Colon (tissue), 2 donors: Measurements from ENCODE around the gene PROCR.
"Not testable (repeated sequence)": the region's sequence is repeated elsewhere in the genome, so short reads cannot be mapped to it uniquely, and the experiment has no call there.

Experiments used
- FAIRE-seq: peaks from 2 replicates; lab custom pipeline; 2012; peaks lifted over from hg19 to GRCh38; lab: Jason Lieb, UNC
- donor health status: control.
- donor health status: control.

PROCR gene

DNA sequence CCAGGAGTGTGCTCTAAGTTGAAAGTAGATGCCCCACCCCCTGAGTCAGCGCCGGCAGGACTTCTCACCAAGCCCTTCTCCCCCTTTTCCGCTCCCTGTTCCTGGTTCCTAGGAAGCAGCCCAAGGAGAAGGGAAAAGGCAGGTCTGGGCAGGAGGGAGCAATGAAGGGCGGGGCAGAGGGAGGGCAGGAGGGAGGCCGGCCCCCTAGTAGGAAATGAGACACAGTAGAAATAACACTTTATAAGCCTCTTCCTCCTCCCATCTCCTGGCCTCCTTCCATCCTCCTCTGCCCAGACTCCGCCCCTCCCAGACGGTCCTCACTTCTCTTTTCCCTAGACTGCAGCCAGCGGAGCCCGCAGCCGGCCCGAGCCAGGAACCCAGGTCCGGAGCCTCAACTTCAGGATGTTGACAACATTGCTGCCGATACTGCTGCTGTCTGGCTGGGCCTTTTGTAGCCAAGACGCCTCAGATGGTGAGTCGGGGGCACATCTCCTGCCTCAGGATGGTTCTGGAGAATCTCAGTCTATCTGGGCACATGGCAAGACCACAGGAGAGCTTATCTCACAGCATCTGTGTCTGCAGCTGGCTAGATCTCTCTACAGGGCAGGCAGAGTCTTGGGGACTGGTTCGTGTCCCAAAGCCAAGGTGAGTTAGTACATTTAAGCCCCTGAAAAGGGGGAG is at the start of gene PROCR:
TSS of gene PROCR (plus strand) at position 320 of the 681 bp plus-strand sequence. CDS start at position 403, 83 bp downstream.
- no peak for FAIRE-seq

DNA sequence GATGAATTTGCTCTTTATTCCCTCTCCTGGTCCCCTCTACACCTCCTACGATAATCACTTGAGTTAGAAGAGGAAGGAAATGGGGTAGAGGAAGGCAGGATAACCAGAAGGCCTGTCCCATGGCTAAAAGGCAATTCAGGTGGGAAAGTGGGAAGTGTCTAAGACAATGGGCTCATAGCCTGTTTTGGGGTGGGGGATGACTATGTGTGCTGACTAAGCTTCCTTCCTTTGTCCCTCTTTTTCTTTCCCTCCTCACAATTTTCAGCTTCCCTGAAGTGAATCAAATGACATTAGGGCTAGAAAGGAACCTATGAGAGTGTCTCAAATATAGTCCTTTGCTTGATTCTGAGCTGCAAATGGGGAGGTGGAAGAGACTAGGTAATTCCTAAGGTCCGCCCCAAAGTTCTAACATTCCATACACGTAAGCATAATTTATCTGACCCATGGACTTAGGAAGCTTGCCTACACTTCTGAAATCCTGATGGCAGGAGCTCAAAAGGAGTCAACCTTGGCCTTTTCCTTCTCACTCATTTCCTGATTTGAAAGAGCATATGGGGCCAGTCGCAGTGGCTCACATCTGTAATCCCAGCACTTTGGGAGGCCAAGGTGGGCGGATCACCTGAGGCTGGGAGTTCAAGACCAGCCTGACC is 49.0 kb upstream of the PROCR start:
- no peak for FAIRE-seq

DNA sequence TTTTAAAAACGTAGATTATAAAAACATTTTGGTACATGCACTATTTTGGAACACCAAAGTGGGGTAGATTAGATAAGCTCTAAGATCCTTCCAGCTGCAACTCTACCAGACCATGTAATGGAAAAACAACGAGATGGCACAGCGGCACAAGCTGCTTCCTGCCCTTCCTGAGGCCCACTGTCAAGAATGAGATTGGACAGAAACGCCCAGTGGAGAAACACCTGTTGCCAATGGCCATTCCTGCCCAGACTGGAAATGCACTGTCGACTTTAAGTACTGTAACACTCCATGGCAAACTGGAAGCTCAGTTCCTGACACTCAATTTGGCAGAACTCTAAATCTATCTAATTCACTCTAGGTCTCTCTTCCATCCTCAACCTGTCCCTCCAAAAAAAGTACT is 46.1 kb upstream of the PROCR start:
- FAIRE-seq: no peak

DNA sequence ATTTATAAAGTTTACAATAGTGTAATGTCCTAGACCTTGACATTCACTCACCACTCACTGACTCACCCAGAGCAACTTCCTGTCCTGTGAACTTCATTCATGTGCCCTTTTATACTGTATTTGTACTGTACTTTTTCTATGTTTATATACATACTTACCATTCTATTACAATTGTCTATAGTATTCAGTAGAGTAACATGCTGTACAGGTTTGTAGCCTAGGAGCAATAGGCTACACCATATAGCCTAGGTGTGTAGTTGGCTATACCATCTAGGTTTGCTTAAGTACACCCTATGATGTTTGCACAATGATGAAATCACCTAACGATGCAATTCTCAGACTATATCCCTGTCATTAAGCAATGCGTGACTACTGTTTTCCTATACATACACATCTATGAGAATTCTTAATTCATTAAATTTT is 42.2 kb upstream of the PROCR start:
- FAIRE-seq: no peak

DNA sequence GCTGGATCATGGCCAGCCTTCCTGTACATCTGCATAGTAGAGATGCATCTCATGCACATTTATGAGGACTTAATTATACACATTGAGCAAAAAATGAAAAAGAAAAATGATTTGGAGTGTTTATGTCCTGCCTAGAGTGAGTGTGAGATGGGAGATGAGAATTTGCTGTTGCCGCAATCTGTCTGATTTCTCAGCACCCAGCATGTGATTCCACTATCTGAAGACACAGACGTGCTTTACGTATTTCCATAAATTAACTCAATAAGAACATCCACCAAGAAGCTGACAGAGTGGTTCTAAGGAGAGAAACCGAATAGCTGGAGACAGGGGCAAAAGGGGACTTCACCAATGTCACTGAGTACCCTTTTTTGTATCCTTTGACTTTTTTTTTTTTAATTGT is 39.9 kb upstream of the PROCR start:
- FAIRE-seq: no peak

DNA sequence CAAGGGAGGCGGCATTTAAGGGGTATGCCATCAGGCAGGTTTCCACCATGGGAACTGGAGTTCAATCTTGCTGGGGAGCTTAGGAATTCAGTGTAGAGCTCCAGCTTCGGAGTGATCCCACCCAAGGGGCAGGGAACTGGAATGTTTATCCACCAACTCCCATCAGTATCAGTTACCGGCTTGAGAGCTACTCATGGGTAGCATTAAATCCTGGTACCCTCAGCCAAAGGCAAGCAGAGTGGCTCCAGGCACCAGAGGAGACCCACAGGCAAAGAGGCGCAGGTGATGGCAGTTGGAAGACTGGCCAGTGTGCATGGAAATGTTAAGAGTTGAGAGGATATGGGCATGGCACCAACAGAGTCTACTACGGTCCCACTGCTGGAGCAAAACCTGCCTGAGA is 38.8 kb upstream of the PROCR start:
- FAIRE-seq: no peak

DNA sequence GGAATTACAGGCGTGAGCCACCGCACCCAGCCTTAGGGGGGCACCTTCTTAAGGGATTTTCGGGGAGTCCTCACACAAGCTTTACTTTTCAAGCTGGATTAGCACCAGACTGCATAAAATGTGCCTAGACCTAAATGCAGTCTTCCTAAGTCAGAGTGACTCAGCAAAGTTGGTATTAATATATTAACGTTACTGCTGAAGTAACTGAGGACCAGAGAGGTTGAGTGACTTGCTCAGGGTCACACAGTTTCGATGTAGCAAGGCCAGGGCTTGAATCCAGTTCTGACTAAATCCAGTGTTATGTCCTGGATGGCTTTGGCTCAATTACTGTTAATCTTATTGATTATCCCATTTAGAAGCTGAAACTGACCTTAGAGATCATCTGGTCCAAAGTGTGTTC is 38.1 kb upstream of the PROCR start:
- no peak for FAIRE-seq

DNA sequence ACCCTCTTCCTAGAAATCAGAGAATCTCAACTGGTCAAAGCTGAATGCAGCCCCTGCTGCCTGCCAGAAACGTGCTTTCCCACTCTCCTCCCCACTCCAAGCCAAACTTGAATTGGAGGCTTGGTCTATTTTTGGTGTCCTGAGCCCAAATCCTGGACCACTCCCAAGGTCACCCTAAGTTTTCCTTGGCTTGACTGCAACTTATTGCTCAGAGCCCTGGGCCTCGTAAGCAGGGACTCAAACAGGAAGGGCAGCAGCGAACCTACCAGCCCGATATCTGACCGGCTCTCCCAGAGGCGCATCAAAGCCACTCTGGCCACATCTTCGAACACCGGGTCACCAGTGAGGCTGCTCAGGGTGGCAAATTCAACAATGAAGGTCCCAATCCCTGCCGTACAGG is 37.4 kb upstream of the PROCR start:
- FAIRE-seq: no peak

DNA sequence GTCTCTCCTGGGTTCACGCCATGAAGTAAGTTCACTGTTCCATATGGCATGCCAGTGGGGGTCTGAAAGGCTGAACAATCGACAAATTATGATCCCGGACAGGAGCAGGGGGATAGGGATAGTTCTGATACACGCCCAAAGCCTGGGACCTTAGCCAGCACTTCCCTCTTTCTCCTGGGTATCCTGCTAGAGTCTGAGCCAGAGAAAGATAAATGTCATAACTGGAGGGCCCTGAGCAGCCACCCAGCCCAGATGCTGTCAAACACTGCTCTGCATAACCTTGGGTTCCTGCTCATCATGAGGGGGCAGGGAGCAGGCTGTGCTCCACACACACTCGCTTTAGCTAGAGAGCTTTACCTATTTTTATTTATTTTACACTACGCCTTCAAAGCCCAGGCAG is 37.0 kb upstream of the PROCR start:
- no peak for FAIRE-seq

DNA sequence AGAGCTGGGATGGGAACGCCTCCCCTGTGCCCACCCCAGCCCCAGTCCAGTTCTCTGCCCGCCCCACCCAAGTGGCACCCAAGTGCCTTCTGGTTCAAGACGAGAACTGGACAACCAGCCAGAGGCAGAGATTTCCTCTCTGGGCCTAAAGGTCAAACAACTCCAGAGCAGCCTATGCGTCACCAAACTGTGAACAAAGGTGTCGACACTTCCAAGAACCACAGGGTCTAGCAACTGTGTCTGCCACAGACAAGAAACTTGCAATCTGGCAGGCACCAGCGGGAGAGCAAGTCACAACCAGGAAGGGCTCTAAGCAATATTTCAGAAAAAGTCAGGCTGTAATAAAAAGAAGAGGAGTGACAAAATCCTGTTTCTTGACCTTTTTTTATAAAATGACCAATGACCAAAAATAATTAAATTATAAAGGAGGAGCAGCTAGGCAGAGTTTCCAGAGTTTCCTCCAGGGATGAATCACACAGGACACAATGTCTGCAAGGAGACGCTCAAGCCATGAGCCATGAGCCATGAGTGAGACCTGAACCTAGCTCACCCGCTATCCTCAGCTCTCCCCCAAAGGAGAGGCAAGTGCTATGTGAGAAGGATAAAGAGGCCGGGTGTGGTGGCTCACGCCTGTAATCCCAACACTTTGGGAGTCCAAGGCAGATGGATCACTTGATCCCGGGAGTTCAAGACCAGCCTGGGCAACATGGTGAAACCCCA is 35.8 kb upstream of the PROCR start:
- FAIRE-seq: no peak

DNA sequence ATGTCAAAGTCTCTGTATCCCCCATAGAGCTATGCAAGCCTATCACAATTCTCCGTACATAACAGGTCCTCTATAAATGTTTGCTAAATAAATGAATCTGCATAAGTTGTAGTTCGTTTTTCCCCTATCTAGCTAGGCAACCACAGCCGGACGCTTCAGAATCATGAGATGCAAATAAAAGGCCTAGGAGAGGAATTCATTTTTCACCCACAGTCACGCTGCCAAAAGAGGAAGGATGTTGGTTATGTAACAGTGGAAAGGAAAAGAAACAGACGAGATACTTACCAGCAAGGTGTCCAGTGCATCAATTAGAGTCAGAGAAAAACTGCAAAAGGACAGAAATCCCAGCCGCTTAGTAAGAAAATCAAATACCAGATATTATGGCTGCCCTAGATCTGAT is 27.2 kb upstream of the PROCR start:
- no peak for FAIRE-seq

DNA sequence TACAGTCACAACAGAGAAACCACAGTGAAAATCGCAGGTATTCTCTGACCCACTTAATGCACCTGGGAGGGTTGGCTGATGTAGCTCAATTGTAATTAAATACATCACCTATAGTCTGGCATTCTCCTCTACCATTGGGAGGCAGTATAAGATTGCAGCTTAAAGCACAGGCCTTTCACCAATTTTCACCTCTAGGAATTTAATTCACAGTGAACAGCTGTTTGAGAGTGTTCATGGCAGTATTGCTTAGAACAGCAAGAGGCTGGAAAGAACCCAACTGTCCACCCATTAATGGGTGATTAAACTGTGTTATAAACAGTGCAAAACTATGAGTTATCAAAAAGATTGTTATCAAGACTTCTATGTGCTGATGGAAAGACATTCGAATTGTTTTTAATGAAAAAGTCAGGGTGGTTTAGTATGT is 26.7 kb upstream of the PROCR start:
- no peak for FAIRE-seq

DNA sequence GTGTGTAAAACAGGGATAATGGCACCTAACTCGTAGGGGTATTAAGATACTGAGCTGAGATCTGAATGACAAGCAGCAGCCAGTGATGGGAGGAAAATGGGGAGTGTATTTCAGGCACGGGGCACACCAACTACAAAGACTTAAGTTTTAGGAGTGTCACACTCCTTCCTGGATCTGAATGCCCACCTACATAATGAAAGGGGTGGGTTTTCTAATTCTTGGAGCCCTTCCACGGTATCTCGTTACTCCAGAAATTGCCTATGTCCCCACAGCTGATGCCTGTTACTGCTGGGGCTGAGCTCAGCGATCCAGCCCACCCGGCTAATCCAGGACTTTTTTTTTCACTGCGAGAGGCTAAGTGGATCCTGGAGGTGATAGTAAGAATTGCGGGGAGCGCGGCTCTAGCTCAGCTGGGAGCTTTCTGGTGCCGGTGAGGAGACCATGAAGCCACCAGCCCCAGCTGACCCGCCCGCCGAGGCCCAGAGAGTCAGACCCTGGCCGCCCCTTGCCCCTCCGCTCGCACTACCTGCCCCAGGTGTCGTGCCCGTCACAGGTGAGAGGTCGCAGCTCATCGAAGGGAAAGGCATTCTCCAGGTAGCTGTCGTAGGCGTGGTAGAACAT is 25.5 kb upstream of the PROCR start:
- no peak for FAIRE-seq

DNA sequence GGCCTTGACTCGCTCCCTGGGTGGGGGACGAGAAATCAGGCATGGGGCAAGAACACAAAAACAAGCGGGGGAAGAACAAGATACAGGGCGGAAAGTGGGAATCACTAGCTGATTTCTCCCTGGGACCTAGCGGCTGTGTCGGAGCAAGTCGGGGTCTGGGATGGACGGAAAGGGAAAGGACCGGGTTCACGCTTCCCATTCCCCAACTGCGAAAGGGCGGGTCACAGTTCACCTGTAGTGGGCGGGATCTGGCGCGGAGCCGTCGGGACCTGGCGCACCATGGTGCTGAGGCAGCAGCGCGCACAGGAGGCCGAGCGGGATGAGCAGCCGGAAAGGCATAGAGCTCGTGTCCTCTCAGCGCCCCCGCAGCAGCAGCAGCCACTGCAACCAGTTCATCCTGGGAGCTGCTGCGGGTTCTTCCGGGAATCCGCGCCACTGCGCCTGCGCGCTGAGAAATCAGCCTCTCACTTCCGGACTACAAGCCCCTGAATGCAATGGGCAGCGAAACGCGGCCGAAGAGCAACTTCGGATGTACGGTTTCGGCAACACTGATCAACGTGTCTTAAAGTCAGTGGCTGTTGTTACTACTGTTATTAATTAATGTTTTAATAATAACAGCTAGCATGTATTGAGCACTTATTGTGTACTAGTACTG is 24.8 kb upstream of the PROCR start, which contains the start of gene EDEM2:
TSS of gene EDEM2 (minus strand) at position 417 of the 655 bp plus-strand sequence. CDS start at position 339, 78 bp downstream.
- no peak for FAIRE-seq

DNA sequence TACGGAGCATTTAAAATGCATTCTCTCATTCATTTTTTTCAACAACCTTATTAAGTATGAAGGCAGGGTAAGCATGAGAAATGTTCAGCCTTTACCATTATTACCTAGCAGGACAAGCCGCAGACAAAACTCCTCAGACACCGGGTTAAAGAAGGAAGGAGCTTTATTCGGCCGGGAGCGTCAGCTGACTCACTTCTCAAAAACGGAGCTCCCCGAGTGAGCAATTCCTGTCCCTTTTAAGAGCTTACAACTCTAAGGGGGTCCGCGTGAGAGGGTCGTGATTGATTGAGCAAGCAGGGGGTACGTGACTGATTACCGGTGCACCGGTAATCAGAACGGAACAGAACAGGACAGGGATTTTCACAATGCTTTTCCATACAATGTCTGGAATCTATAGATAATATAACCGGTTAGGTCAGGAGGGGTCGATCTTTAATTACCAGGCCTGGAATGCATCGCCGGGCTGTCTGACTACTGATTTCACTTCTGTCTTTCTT is 24.2 kb upstream of the PROCR start:
- FAIRE-seq: not testable (repeated sequence)

DNA sequence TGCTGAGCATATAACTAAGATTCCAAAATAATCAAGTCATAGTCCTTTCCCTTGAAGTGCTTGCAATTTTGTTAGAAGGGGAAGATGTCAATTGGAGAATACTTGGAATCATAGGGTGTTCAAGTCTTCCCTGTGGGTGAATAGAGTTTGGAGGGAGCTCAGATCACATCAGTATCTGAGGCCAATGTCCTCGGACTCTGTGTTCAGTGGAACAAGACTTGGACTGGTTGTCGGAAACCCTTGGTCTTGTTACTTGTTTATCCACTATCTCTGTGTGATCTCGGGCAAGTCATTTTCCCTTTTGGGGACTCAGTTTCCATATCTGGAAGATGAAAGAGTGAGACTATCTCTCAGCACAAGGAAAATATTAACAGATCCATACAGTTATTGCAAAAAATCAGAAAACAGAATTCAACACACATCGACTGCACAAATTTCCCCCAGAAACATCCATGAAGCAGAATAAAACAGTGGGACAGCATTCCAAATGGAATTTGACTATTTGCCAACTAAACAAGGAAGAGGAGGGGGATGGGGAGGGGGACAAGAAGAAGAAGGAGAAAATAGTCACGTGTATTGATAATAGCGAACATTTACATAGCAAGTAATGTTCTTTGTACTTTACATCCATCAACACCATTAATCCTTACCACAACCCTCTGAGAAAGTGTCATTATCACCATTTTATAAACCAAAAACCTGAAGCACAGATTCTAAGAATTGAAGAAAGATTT is 20.9 kb upstream of the PROCR start:
- FAIRE-seq: no peak

DNA sequence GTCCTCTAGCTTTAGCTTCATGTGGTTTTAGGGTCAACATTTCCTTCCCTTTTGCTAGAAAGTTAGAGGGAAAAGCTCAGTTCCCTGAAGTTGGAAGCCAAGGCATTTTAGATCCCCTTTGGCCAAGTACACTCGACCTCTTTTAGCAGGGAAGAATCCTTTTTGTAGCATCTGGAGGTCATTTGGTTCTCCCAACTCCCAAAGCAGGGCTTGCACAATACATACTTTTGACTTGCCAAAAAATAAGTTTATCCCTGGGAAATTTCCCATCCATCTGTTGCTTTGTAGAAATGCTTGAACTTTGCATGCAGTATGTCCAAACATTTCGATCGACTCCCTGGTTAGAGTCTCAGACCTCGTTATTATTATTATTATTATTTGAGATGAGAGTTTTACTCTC is 20.1 kb upstream of the PROCR start:
- no peak for FAIRE-seq

DNA sequence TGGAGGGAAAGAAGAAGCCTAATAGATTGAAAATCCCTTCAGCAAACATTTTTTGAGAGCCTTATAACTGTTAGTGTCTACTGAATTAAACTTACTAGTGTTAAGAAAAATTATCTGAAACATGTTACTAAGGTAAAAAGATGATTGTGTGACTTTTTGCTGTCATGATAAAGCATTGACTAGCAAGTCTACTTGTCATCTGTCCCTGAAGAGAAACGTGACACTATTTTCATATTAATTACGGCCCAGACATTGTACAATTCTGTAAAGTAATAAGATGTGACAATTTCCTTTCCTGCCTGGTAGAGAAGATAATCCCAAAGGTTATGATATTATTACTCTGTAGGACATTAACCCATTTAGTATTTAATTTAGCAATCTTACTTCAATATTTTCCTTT is 15.9 kb upstream of the PROCR start:
- FAIRE-seq: no peak

DNA sequence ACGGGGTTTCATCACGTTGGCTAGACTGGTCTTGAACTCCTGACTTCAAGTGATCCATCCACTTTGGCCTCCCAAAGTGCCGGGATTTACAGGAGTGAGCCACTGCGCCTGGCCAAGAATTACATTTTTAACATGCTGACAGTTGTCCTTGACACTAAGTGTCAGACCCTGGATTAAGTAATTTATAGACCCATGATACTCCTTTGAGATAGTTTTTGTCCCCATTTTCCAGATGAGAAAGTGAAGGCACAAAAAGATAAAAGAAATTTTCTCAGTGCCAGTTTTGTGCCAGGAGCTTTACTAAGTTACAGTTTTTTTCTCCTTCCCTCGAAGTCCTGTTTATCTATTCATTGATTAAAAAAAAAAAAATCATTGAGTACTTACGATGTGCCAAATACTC is 14.9 kb upstream of the PROCR start:
- FAIRE-seq: no peak

DNA sequence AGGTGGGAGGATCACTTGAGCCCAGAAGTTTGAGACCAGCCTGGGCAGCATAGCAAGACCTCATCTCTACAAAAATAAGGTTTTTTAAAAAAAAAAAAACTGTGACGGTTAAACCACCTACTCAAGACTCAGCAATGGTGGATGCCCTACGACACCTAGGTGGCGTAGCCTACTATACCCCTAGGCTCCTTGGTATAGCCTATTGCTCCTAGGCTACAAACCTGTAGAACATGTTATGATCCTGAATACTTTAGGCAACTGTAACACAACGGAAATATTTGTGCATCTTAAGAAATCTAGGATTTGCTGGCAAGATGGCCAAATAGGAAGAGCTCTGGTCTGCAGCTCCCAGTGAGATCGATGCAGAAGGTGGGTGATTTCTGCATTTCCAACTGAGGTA is 11.5 kb upstream of the PROCR start:
- FAIRE-seq: not testable (repeated sequence)

DNA sequence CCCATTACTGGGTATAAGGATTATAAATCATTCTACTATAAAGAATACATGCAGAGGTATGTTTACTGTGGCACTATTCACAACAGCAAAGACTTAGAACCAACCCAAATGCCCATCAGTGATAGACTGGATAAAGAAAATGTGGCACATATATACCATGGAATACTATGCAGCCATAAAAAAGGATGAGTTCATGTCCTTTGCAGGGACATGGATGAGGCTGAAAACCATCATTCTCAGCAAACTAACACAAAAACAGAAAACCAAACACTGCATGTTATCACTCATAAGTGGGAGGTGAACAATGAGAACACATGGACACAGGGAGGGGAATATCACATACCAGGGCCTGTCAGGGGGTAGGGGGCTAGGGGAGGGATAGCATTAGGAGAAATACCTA is 7.3 kb upstream of the PROCR start:
- not testable (repeated sequence) for FAIRE-seq
